T-helper 1 cell treated with Interleukin-12 subunit alpha and Interleukin-12 subunit beta and Interleukin-4 antibody, amounts not matched to agents 30 μg/mL and 1 μg/mL, for 36 hours (primary cell): Measurements from ENCODE around the gene NANOS3.
"Not testable (repeated sequence)": the region's sequence is repeated elsewhere in the genome, so short reads cannot be mapped to it uniquely, and the experiment has no call there.

Source experiments
- H3K27ac Mint-ChIP-seq: one replicate; pipeline ENCODE4 v1.8.0; 2021; ENCODE audit warnings: mild to moderate bottlenecking, mixed read lengths
- H3K27me3 Mint-ChIP-seq: one replicate; pipeline ENCODE4 v1.8.0; 2021; ENCODE audit warnings: low read depth, mixed read lengths
- H3K36me3 Mint-ChIP-seq: one replicate; pipeline ENCODE4 v1.8.0; 2021; ENCODE audit warnings: low read depth, mixed read lengths
- H3K4me1 Mint-ChIP-seq: one replicate; pipeline ENCODE4 v1.8.0; 2021; ENCODE audit warnings: low read depth, mixed read lengths
- H3K4me3 Mint-ChIP-seq: one replicate; pipeline ENCODE4 v1.8.0; 2021; ENCODE audit warnings: mild to moderate bottlenecking, moderate library complexity, mixed read lengths
- H3K9me3 Mint-ChIP-seq: one replicate; pipeline ENCODE4 v1.8.0; 2021; ENCODE audit warnings: mixed read lengths

NANOS3 gene

DNA sequence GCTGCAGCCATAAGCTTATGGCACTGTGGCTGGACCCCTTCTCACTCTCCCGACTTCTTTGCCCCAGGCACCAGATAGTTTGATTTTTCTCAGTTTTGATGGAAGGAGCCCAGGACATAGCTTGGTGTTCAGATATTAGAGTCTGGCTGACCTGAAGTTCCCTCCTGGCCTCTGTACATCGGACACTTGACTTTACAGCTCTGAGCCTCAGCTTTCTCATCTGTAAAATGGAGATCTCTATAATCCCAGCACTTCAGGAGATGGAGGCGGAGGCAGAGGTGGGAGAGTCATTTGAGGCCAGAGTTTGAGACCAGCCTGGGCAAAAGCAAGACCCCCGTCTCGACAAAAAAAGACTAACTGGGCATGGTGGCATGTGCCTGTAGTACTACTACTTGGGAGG lies 30.0 kb downstream of the NANOS3 start:
- Mint-ChIP-seq H3K36me3 (peaks cover 4% of the 10 kb centered on the region), H3K27me3 (no peaks in the 10 kb centered on the region), H3K9me3 (no peaks in the 10 kb centered on the region), H3K4me3 (peak overlapping the region; percentile 81), H3K27ac (peak overlapping the region; percentile 65), H3K4me1 (peaks cover 17% of the 10 kb centered on the region)

DNA sequence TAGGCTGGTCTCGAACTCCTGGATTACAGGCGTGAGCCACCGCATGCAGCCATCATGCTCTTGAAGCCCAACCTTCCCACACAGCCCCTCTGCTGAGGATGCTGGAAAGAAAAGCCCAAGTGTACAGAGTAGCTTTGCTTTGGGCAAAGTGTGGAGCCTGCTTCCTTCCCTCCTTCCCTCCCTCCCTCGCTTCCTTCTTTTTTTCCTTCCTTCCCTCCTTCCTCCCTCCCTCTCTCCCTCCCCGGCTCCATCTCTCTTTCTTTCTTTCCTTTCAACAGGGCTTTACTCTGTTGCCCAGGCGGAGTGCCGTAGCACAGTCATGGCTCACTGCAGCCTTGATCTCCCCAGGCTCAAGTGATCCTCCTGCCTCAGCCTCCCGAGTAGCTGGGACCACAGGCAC lies 31.7 kb downstream of the NANOS3 start:
- Mint-ChIP-seq H3K4me3 (no peak overlapping the region), H3K36me3 (peaks cover 5% of the 10 kb centered on the region), H3K9me3 (no peaks in the 10 kb centered on the region), H3K27ac (no peak overlapping the region), H3K27me3 (no peaks in the 10 kb centered on the region), H3K4me1 (peaks cover 17% of the 10 kb centered on the region)

DNA sequence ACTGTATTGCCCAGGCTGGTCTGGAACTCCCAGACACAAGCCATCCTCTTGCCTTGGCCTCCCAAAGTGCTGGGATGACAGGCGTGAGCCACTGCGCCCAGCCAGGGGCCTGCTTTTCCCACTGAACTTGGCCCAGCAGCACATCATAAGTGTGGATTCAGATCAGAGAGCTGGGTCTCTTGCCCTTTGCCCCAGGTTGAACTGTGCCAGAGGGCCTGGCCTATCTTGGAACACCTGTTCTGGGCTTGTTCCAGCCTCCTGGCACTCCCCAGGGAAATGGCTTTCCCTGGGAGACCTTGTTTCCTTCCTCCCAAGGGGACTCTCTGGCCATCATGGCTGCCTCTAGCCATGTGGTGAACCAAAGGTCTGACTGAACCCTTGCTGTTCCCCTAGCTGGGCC lies 32.5 kb downstream of the NANOS3 start:
- H3K27ac Mint-ChIP-seq: no peak overlapping the region

DNA sequence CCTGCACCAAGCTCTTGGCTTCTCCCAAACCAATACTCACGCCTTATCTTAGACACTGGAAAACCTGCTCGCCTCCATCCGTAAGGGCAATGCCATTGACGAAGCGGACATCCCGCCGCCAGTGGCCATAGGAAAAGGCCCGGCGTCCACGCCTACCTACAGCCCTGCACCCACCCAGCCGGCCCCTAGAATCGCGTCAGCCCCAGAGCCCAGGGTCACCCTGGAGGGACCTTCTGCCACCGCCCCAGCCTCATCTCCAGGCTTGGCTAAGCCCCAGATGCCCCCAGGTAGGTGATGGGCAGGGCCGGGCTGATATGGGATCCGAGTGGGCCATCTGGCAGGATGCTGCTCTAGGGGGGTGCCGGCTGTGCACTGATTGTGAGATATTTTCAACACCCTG lies 36.4 kb downstream of the NANOS3 start:
- no peaks in the 10 kb centered on the region for H3K9me3 Mint-ChIP-seq

More for the DNA sequence above, 32.5 kb downstream of the NANOS3 start:
- Mint-ChIP-seq H3K4me3 (no peak overlapping the region), H3K27me3 (no peaks in the 10 kb centered on the region), H3K9me3 (no peaks in the 10 kb centered on the region), H3K36me3 (peaks cover 5% of the 10 kb centered on the region), H3K4me1 (peaks cover 17% of the 10 kb centered on the region)

GRCh38 chr19:13914777-13915176 lies 37.8 kb downstream of the NANOS3 start:
- Mint-ChIP-seq H3K36me3 (peaks cover 10% of the 10 kb centered on the region), H3K4me1 (no peaks in the 10 kb centered on the region), H3K9me3 (no peaks in the 10 kb centered on the region), H3K27me3 (no peaks in the 10 kb centered on the region), H3K4me3 (no peak overlapping the region), H3K27ac (no peak overlapping the region)

More for the DNA sequence above, 36.4 kb downstream of the NANOS3 start:
- H3K27me3 Mint-ChIP-seq: no peaks in the 10 kb centered on the region
- H3K4me3 Mint-ChIP-seq: no peak overlapping the region
- H3K4me1 Mint-ChIP-seq: no peaks in the 10 kb centered on the region
- H3K27ac Mint-ChIP-seq: no peak overlapping the region
- peaks cover 5% of the 10 kb centered on the region for H3K36me3 Mint-ChIP-seq

DNA sequence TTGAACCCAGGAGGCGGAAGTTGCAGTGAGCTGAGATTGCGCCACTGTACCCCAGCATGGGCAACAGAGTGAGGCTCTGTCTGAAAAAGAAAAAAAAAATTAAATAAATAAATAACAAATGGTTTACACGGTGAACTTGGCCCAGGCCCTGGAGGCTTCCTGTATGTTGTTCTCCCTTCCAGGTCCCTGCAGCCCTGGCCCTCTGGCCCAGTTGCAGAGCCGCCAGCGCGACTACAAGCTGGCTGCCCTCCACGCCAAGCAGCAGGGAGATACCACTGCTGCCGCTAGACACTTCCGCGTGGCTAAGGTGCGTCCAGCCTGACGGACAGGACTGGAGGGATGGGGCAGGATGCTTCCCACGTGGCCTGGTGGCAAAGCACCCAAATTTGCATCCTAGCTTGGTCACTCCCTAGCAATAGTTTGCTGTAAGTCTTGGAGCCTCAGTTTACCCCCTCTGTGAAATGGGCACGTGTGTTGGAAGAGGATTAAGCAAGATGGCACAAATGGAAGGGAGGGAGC lies 41.0 kb downstream of the NANOS3 start:
- H3K27ac Mint-ChIP-seq: no peak overlapping the region
- H3K9me3 Mint-ChIP-seq: peaks cover 6% of the 10 kb centered on the region
- no peaks in the 10 kb centered on the region for H3K4me1 Mint-ChIP-seq
- H3K4me3 Mint-ChIP-seq: no peak overlapping the region
- H3K27me3 Mint-ChIP-seq: no peaks in the 10 kb centered on the region
- peaks cover 36% of the 10 kb centered on the region for H3K36me3 Mint-ChIP-seq

DNA sequence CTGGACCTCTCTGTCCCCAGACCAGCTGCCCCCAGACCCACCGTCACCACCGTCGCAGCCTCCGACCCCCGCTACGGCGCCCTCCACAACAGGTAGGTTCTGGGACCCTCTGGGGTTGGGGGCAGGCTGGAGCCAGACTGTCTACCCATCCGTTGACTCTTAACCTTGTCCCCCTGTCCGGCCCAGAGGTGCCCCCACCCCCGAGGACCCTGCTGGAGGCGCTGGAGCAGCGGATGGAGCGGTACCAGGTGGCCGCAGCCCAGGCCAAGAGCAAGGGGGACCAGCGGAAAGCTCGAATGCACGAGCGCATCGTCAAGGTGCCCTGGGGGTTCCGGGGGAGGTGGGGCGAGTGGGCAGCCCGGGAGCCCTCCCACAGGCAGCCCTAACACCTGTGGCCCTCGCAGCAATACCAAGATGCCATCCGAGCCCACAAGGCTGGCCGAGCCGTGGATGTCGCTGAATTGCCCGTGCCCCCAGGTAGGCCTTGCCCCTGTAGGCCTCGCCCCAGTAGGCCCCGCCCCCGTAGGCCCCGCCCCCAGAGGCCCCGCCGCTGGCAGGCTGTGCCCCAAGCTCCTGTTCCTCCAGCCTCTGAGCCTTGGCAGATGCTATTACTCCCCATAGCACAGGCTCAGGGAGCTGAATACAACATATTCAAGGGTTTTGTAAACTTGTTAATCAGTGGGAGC lies 41.9 kb downstream of the NANOS3 start:
- H3K9me3 Mint-ChIP-seq: peaks cover 6% of the 10 kb centered on the region
- H3K4me3 Mint-ChIP-seq: no peak overlapping the region
- H3K4me1 Mint-ChIP-seq: no peaks in the 10 kb centered on the region
- no peaks in the 10 kb centered on the region for H3K27me3 Mint-ChIP-seq
- H3K36me3 Mint-ChIP-seq: peaks cover 39% of the 10 kb centered on the region
- H3K27ac Mint-ChIP-seq: no peak overlapping the region

DNA sequence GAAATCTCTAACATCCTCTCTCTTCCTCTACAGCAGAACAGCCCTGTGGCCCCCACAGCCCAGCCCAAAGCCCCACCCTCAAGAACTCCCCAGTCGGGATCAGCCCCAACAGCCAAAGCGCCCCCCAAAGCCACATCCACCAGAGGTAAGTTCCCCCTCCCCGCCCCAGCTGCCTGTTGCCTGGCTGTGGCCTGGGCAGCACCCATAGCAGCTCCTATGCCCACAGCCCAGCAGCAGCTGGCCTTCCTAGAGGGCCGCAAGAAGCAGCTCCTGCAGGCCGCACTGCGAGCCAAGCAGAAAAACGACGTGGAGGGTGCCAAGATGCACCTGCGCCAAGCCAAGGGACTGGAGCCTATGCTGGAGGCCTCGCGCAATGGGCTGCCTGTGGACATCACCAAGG lies 43.6 kb downstream of the NANOS3 start:
- Mint-ChIP-seq H3K27ac (no peak overlapping the region), H3K9me3 (peaks cover 6% of the 10 kb centered on the region), H3K4me1 (no peaks in the 10 kb centered on the region), H3K4me3 (no peak overlapping the region), H3K27me3 (no peaks in the 10 kb centered on the region), H3K36me3 (peaks cover 42% of the 10 kb centered on the region)

- Mint-ChIP-seq H3K36me3 (peaks cover 39% of the 10 kb centered on the region), H3K9me3 (peaks cover 6% of the 10 kb centered on the region), H3K4me3 (no peak overlapping the region), H3K27ac (peak overlapping the region; percentile 27), H3K27me3 (no peaks in the 10 kb centered on the region), H3K4me1 (no peaks in the 10 kb centered on the region)
These were observed 44.2 kb downstream of the NANOS3 start for GRCh38 chr19:13920940-13921747.

DNA sequence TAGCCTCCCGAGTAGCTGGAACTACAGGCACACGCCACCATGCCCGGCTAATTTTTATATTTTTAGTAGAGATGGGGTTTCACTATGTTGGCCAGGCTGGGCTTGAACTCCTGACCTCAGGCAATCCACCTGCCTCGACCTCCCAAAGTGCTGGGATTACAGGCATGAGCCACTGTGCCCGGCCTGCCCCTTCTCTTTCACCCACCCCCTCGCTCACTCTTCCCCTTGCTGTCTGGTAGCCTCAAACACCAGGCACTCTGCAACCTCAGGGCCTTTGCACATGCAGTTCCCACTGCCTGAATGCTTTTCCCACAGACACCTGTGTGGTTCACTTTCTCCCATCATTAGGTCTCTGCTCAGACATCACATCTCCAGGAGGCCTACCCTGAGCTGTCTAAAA lies 45.2 kb downstream of the NANOS3 start:
- H3K27me3 Mint-ChIP-seq, H3K4me3 Mint-ChIP-seq, H3K4me1 Mint-ChIP-seq, H3K27ac Mint-ChIP-seq, H3K9me3 Mint-ChIP-seq: not testable (repeated sequence)
- peaks cover 44% of the 10 kb centered on the region for H3K36me3 Mint-ChIP-seq

DNA sequence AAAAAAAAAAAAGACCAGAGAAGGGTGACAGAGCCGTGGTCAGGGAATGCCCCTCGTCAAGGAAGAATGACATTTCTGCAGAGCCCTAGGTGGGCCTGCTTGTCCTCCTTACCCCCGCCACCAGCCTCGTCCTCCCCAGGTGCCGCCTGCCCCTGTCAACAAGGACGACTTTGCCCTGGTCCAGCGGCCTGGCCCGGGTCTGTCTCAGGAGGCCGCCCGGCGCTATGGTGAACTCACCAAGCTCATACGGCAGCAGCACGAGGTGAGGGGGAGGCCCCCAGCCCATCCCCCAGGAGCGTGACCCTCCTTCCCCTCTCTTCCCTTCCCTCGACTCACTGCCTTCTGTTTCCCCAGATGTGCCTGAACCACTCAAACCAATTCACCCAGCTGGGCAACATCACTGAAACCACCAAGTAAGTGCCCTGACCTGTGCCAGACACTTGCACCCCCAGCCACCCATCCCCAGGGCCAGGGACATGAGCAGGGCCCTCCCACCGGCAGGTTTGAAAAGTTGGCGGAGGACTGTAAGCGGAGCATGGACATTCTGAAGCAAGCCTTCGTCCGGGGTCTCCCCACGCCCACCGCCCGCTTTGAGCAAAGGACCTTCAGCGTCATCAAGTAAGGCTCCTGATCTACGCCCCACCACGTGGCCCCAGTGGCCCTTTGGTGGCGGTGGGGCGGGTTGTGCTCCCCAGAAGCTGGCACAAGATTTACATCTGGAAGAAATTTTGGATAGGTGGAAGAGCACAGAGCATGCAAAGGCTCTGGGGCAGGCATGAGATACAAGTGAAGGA lies 46.5 kb downstream of the NANOS3 start:
- Mint-ChIP-seq H3K27me3 (no peaks in the 10 kb centered on the region), H3K4me1 (no peaks in the 10 kb centered on the region), H3K27ac (no peak overlapping the region), H3K9me3 (peaks cover 6% of the 10 kb centered on the region), H3K36me3 (peaks cover 49% of the 10 kb centered on the region), H3K4me3 (no peak overlapping the region)

- H3K4me3 Mint-ChIP-seq: no peak overlapping the region
- no peaks in the 10 kb centered on the region for H3K4me1 Mint-ChIP-seq
- no peaks in the 10 kb centered on the region for H3K27me3 Mint-ChIP-seq
- no peak overlapping the region for H3K27ac Mint-ChIP-seq
- H3K36me3 Mint-ChIP-seq: peaks cover 35% of the 10 kb centered on the region
- peaks cover 3% of the 10 kb centered on the region for H3K9me3 Mint-ChIP-seq
These were observed 49.1 kb downstream of the NANOS3 start for GRCh38 chr19:13926010-13926409.

DNA sequence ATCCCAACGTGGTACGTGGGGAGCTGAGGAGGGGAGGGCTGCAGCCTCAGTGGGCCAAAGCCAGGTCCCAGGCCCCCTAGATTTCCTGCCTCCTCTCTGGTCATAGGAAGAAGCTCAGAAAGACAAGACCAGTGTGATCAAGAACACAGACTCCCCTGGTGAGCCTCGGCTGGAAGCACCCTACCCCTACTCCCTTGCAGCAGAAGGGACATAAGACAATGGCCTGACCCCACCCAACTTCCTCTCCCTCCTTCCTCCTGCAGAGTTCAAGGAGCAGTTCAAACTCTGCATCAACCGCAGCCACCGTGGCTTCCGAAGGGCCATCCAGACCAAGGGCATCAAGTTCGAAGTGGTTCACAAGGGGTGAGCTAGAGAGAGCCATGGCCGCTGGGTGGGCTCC lies 49.8 kb downstream of the NANOS3 start:
- no peak overlapping the region for H3K27ac Mint-ChIP-seq
- H3K4me3 Mint-ChIP-seq: no peak overlapping the region
- peaks cover 28% of the 10 kb centered on the region for H3K36me3 Mint-ChIP-seq
- no peaks in the 10 kb centered on the region for H3K9me3 Mint-ChIP-seq
- no peaks in the 10 kb centered on the region for H3K27me3 Mint-ChIP-seq
- no peaks in the 10 kb centered on the region for H3K4me1 Mint-ChIP-seq

DNA sequence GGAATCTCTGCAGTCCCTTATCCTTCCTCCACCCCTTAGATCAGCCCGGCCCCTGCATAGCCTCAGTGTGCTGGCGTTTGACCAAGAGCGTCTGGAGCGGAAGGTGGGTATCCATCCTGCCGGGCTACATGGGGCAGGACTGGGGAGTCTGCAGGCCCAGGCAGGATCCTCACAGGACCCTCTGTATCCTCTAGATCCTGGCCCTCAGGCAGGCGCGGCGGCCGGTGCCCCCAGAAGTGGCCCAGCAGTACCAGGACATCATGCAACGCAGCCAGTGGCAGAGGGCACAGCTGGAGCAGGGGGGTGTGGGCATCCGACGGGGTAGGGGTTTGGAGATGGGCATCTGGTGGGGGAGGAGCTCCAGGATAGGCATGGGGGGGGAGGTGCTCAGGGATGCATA lies 52.4 kb downstream of the NANOS3 start:
- Mint-ChIP-seq H3K27me3 (no peaks in the 10 kb centered on the region), H3K36me3 (peaks cover 15% of the 10 kb centered on the region), H3K4me1 (no peaks in the 10 kb centered on the region), H3K9me3 (no peaks in the 10 kb centered on the region), H3K27ac (no peak overlapping the region), H3K4me3 (no peak overlapping the region)
